Measurements from ENCODE around the gene ITGA2. TPM values are rescaled to one million over a fixed set of nuclear protein-coding genes. Genes with fewer than 3 reads are reported as not detected.

Gene ITGA2
- total and polyA plus RNA-seq, 2 of the 8 experiments (the other 6 are each of a cell fraction or from before 2014, with no cell fraction given) = 1.4 to 7.7 TPM

GRCh38 chr5:52995095-52995494 lies 5.9 kb downstream of the ITGA2 start:
- Histone ChIP-seq H3K9me3 (ENCODE audit: insufficient read depth in 2 of 2, low read depth in 1 of 2, low read length in 1 of 2) (no peaks in the 10 kb centered on the region), H2AFZ (ENCODE audit: low read length) (no peak overlapping the region), H3K27me3 (replicated peaks in 1 of 4; ENCODE audit: control insufficient read depth in 3 of 4, extremely low read depth in 1 of 4, insufficient read depth in 3 of 4, low read length in 3 of 4) (peaks cover 0 to 2% (median 0%) of the 10 kb centered on the region in 4 experiments; a peak in 1 of 7 replicates), H3K36me3 (ENCODE audit: control insufficient read depth in 2 of 4, insufficient read depth in 4 of 4, low read length in 3 of 4) (no peaks in the 10 kb centered on the region; a peak in 1 of 8 replicates), H2BK15ac (ENCODE audit: low read length) (no peak overlapping the region), H3K56ac (replicated peaks; ENCODE audit: insufficient read length, low read depth, low read length) (no peak overlapping the region), H3K9ac (replicated peaks in 1 of 4; ENCODE audit: extremely low read depth in 1 of 4, low read depth in 3 of 4, low read length in 3 of 4) (no peak overlapping the region), H3K4me2 (ENCODE audit: insufficient read depth in 1 of 2, low read depth in 2 of 2, low read length in 2 of 2) (no peak overlapping the region), H3K4me3 (ENCODE audit: extremely low read depth in 1 of 4, insufficient read depth in 2 of 4, low read depth in 3 of 4, low read length in 4 of 4) (no peak overlapping the region), H2BK12ac (ENCODE audit: low read depth, low read length) (no peak overlapping the region), H2BK120ac (replicated peaks; ENCODE audit: low read depth, low read length) (no peak overlapping the region), H4K20me1 (replicated peaks in 1 of 2; ENCODE audit: control insufficient read depth in 1 of 2, insufficient read depth in 2 of 2, low read length in 2 of 2) (no peaks in the 10 kb centered on the region), H3K79me2 (ENCODE audit: control insufficient read depth in 1 of 2, insufficient read depth in 2 of 2, low read length in 2 of 2) (no peaks in the 10 kb centered on the region), H2BK20ac (ENCODE audit: low read length) (no peak overlapping the region), H3K23ac (ENCODE audit: insufficient read length) (no peak overlapping the region), H2BK5ac (ENCODE audit: low read depth, low read length) (no peak overlapping the region), H2AK5ac (ENCODE audit: low read depth, low read length) (no peak overlapping the region), H3K4ac (replicated peaks; ENCODE audit: insufficient read length, low read depth, low read length) (no peak overlapping the region), H3K23me2 (ENCODE audit: low read depth, low read length) (peaks cover 1% of the 10 kb centered on the region; the same call in 1 of the 2 replicates), H4K91ac (replicated peaks; ENCODE audit: insufficient read length, low read length) (no peak overlapping the region), H4K8ac (ENCODE audit: extremely low read depth, insufficient read depth, low read length) (no peak overlapping the region), H3K27ac (ENCODE audit: low read depth, low read length) (no peak overlapping the region), H3K79me1 (ENCODE audit: low read depth, low read length) (no peaks in the 10 kb centered on the region), H3K18ac (ENCODE audit: extremely low read depth, low read length) (no peak overlapping the region), H3K4me1 (replicated peaks in 1 of 4; ENCODE audit: control insufficient read depth in 3 of 4, insufficient read depth in 4 of 4, low read length in 3 of 4) (no peaks in the 10 kb centered on the region), H4K5ac (ENCODE audit: insufficient read length, low read depth, low read length) (no peak overlapping the region), H3K14ac (ENCODE audit: insufficient read length) (no peak overlapping the region)
- FAIRE-seq = no peak
- POLR2A ChIA-PET (ENCODE audit: partially characterized antibody) = no interaction called here
- DNase-seq (ENCODE audit: low read depth in 1 of 2, low spot score in 2 of 2) = no peak
- WGBS, 2 experiments (ENCODE audit: extremely low coverage in 1 of 2, insufficient coverage in 1 of 2, insufficient read length in 1 of 2, insufficient replicate concordance in 2 of 2, low coverage in 1 of 2, low lambda C conversion rate in 2 of 2, missing lambda C conversion rate in 1 of 2) = 94% methylated on average over 1 of the region's 1 CpG; no CpG with 5 or more reads in 1 of the 2 experiments
- CTCF ChIA-PET (ENCODE audit: partially characterized antibody) = interaction anchor here (0.6 to 1.5 kb wide), 3 partner anchors 12 to 121 kb away, joined by 3 to 4 read pairs (median 3); no protein-coding TSS in a partner anchor
- TF ChIP-seq CBX8 (IDR thresholded peaks at IDR 0.05; ENCODE audit: borderline replicate concordance, low read depth, low read length) (no peak), SP4 (IDR thresholded peaks at IDR 0.05; ENCODE audit: low read length) (no peak), RBBP5 (IDR thresholded peaks at IDR 0.05; ENCODE audit: borderline replicate concordance, low read depth, low read length) (no peak), ATF3 (IDR thresholded peaks at IDR 0.05; ENCODE audit: insufficient read depth, low read depth, low read length) (no peak), USF2 (IDR thresholded peaks at IDR 0.05; ENCODE audit: low read length) (no peak), BACH1 (IDR thresholded peaks at IDR 0.05; ENCODE audit: low read length) (no peak), TEAD4 (IDR thresholded peaks at IDR 0.05; ENCODE audit: low read depth, low read length) (no peak), PHF8 (conservative IDR thresholded peaks at IDR 0.05; ENCODE audit: low read depth, low read length) (no peak), ATF2 (IDR thresholded peaks at IDR 0.05; ENCODE audit: low read length) (no peak), JUND (IDR thresholded peaks at IDR 0.05; ENCODE audit: low read length) (no peak), KDM5A (IDR thresholded peaks at IDR 0.05; ENCODE audit: low read length) (no peak), CREB1 (IDR thresholded peaks at IDR 0.05) (no peak)

Measured in H1 (cell line).